ENCODE measurements around the gene HLCS.

Gene HLCS

GRCh38 chr21:36710729-36711048 is 255.8 kb downstream of the HLCS start:
- no peaks in the 10 kb centered on the region for H3K36me3 Mint-ChIP-seq
- ATAC-seq, result no peak
- H3K27ac Mint-ChIP-seq, result no peak overlapping the region
- H3K4me1 Mint-ChIP-seq, result peaks cover 22% of the 10 kb centered on the region
- H3K4me3 Mint-ChIP-seq, result no peak overlapping the region
- H3K9me3 Mint-ChIP-seq, result no peaks in the 10 kb centered on the region
- H3K27me3 Mint-ChIP-seq, result peaks cover 69% of the 10 kb centered on the region

- Mint-ChIP-seq H3K9me3 (no peaks in the 10 kb centered on the region), H3K4me3 (no peak overlapping the region), H3K27ac (no peak overlapping the region), H3K27me3 (peaks cover 75% of the 10 kb centered on the region), H3K36me3 (no peaks in the 10 kb centered on the region), H3K4me1 (peaks cover 28% of the 10 kb centered on the region)
- ATAC-seq, result no peak
Observed at GRCh38 chr21:36709868-36710728, 256.4 kb downstream of the HLCS start.

- no peak overlapping the region for H3K4me3 Mint-ChIP-seq
- no peak overlapping the region for H3K27ac Mint-ChIP-seq
- H3K27me3 Mint-ChIP-seq, result peaks cover 84% of the 10 kb centered on the region
- no peaks in the 10 kb centered on the region for H3K9me3 Mint-ChIP-seq
- peaks cover 36% of the 10 kb centered on the region for H3K4me1 Mint-ChIP-seq
- H3K36me3 Mint-ChIP-seq, result no peaks in the 10 kb centered on the region
- ATAC-seq, result peak; percentile 36
Observed at GRCh38 chr21:36709030-36709867, 257.2 kb downstream of the HLCS start.

- H3K4me1 Mint-ChIP-seq, result peaks cover 38% of the 10 kb centered on the region
- H3K4me3 Mint-ChIP-seq, result peak overlapping the region; percentile 32
- ATAC-seq, result no peak
- H3K27me3 Mint-ChIP-seq, result peaks cover 92% of the 10 kb centered on the region
- no peak overlapping the region for H3K27ac Mint-ChIP-seq
- H3K36me3 Mint-ChIP-seq, result no peaks in the 10 kb centered on the region
- H3K9me3 Mint-ChIP-seq, result no peaks in the 10 kb centered on the region
Observed at GRCh38 chr21:36708286-36709029, 258.0 kb downstream of the HLCS start.

GRCh38 chr21:36707763-36708285 is 258.6 kb downstream of the HLCS start:
- peak overlapping the region; percentile 32 for H3K4me3 Mint-ChIP-seq
- H3K36me3 Mint-ChIP-seq, result no peaks in the 10 kb centered on the region
- no peaks in the 10 kb centered on the region for H3K9me3 Mint-ChIP-seq
- peaks cover 38% of the 10 kb centered on the region for H3K4me1 Mint-ChIP-seq
- no peak overlapping the region for H3K27ac Mint-ChIP-seq
- ATAC-seq, result no peak
- H3K27me3 Mint-ChIP-seq, result peaks cover 94% of the 10 kb centered on the region

- peaks cover 38% of the 10 kb centered on the region for H3K4me1 Mint-ChIP-seq
- H3K36me3 Mint-ChIP-seq, result no peaks in the 10 kb centered on the region
- no peaks in the 10 kb centered on the region for H3K9me3 Mint-ChIP-seq
- H3K4me3 Mint-ChIP-seq, result no peak overlapping the region
- no peak for ATAC-seq
- H3K27ac Mint-ChIP-seq, result no peak overlapping the region
- peaks cover 94% of the 10 kb centered on the region for H3K27me3 Mint-ChIP-seq
Observed at GRCh38 chr21:36706951-36707762, 259.3 kb downstream of the HLCS start.

- Mint-ChIP-seq H3K4me3 (no peak overlapping the region), H3K9me3 (no peaks in the 10 kb centered on the region), H3K36me3 (no peaks in the 10 kb centered on the region), H3K27me3 (peaks cover 98% of the 10 kb centered on the region), H3K27ac (no peak overlapping the region), H3K4me1 (peaks cover 38% of the 10 kb centered on the region)
- ATAC-seq, result no peak
Observed at GRCh38 chr21:36706482-36706852, 260.0 kb downstream of the HLCS start.

- Mint-ChIP-seq H3K9me3 (no peaks in the 10 kb centered on the region), H3K4me1 (peaks cover 38% of the 10 kb centered on the region), H3K27me3 (peaks cover 98% of the 10 kb centered on the region), H3K4me3 (no peak overlapping the region), H3K27ac (no peak overlapping the region), H3K36me3 (no peaks in the 10 kb centered on the region)
- no peak for ATAC-seq
Observed at GRCh38 chr21:36705679-36706481, 260.6 kb downstream of the HLCS start.

- Mint-ChIP-seq H3K36me3 (no peaks in the 10 kb centered on the region), H3K4me3 (no peak overlapping the region), H3K27me3 (peaks cover 100% of the 10 kb centered on the region), H3K9me3 (no peaks in the 10 kb centered on the region), H3K4me1 (peaks cover 46% of the 10 kb centered on the region), H3K27ac (no peak overlapping the region)
- ATAC-seq, result no peak
Observed at GRCh38 chr21:36704958-36705678, 261.4 kb downstream of the HLCS start.

GRCh38 chr21:36704281-36704957 is 262.1 kb downstream of the HLCS start:
- H3K27ac Mint-ChIP-seq, result no peak overlapping the region
- H3K9me3 Mint-ChIP-seq, result no peaks in the 10 kb centered on the region
- no peak for ATAC-seq
- peaks cover 49% of the 10 kb centered on the region for H3K4me1 Mint-ChIP-seq
- H3K27me3 Mint-ChIP-seq, result peaks cover 100% of the 10 kb centered on the region
- no peaks in the 10 kb centered on the region for H3K36me3 Mint-ChIP-seq
- no peak overlapping the region for H3K4me3 Mint-ChIP-seq

GRCh38 chr21:36703626-36704280 is 262.7 kb downstream of the HLCS start:
- H3K4me1 Mint-ChIP-seq, result peaks cover 49% of the 10 kb centered on the region
- peaks cover 93% of the 10 kb centered on the region for H3K27me3 Mint-ChIP-seq
- H3K27ac Mint-ChIP-seq, result no peak overlapping the region
- H3K36me3 Mint-ChIP-seq, result no peaks in the 10 kb centered on the region
- no peak overlapping the region for H3K4me3 Mint-ChIP-seq
- no peak for ATAC-seq
- H3K9me3 Mint-ChIP-seq, result no peaks in the 10 kb centered on the region

GRCh38 chr21:36703123-36703522 is 263.3 kb downstream of the HLCS start:
- no peak overlapping the region for H3K4me3 Mint-ChIP-seq
- H3K36me3 Mint-ChIP-seq, result no peaks in the 10 kb centered on the region
- no peak overlapping the region for H3K27ac Mint-ChIP-seq
- no peaks in the 10 kb centered on the region for H3K9me3 Mint-ChIP-seq
- ATAC-seq, result no peak
- peaks cover 43% of the 10 kb centered on the region for H3K4me1 Mint-ChIP-seq
- H3K27me3 Mint-ChIP-seq, result peaks cover 93% of the 10 kb centered on the region

- Mint-ChIP-seq H3K4me1 (peaks cover 42% of the 10 kb centered on the region), H3K9me3 (no peaks in the 10 kb centered on the region), H3K36me3 (no peaks in the 10 kb centered on the region), H3K27ac (no peak overlapping the region), H3K27me3 (peaks cover 93% of the 10 kb centered on the region), H3K4me3 (no peak overlapping the region)
- ATAC-seq, result no peak
Observed at GRCh38 chr21:36702622-36702968, 263.9 kb downstream of the HLCS start.

Data from stimulated activated memory B cell treated with anti-CD40 and anti-IgM and Interleukin-4, amounts not matched to agents 10 μg/mL and 1 μg/mL and 100 μg/mL, for 72 hours (primary cell).